Thoracic aorta (tissue), 2 donors: ENCODE data around the gene ZNF557. TPM values are rescaled to one million over a fixed set of nuclear protein-coding genes. Genes with fewer than 3 reads are reported as not detected.

Source experiments
- ATAC-seq: fragments of 150-250 bp; one replicate; pipeline ENCODE4 v1.8.0; 2017; ENCODE audit warnings: low read depth; ENCODE audit not compliant: insufficient number of reproducible peaks, low FRiP score
- DNase-seq: peaks from one replicate; pipeline ENCODE4 v3.0.0-alpha.2; 2020; ENCODE audit warnings: low spot score
- H3K27ac ChIP-seq, 2 donors: fragments of 200-600 bp; sonication (generic); 1 replicate in 1 of 2; 2 replicates in 1 of 2; pipeline ENCODE4 v1.5.1; 2016; ENCODE audit warnings: mild to moderate bottlenecking in 2 of 2, moderate library complexity in 2 of 2
- H3K27me3 ChIP-seq: fragments of 200-600 bp; sonication (generic); replicated peaks from 2 replicates; pipeline ENCODE4 v1.6.0; 2016; ENCODE audit warnings: mild to moderate bottlenecking; ENCODE audit not compliant: insufficient read depth
- H3K36me3 ChIP-seq: fragments of 200-600 bp; sonication (generic); one replicate; pipeline ENCODE4 v1.5.1; 2016
- H3K4me1 ChIP-seq, 2 donors: fragments of 200-600 bp; sonication (generic); 1 replicate in 1 of 2; 2 replicates in 1 of 2; pipeline versions ENCODE4 v1.5.1 to v1.6.0; 2016; ENCODE audit warnings: low read depth in 2 of 2, mild to moderate bottlenecking in 1 of 2; ENCODE audit not compliant: control insufficient read depth in 1 of 2
- H3K4me3 ChIP-seq: fragments of 200-600 bp; sonication (generic); 2 replicates; pipeline ENCODE4 v1.5.1; 2016; ENCODE audit warnings: mild to moderate bottlenecking
- H3K9me3 ChIP-seq: fragments of 200-600 bp; sonication (generic); 2 replicates; pipeline ENCODE4 v1.5.1; 2016
- CTCF ChIP-seq: fragments of 200-600 bp; sonication (generic); IDR thresholded peaks from one replicate; pipeline ENCODE4 v1.5.1; 2019; ENCODE audit warnings: antibody characterized with exemption
- total RNA-seq, 2 donors: library from RNA; depleted of rRNA; stranded (reverse); fragments of >200 nt; gene quantifications; one replicate each; pipeline versions ENCODE4 v1.1.0 to v1.2.3, GENCODE V29; 2016

ZNF557 gene
- total RNA-seq, 2 donors from 2014 or later: 8.3 to 12.1 TPM

- H3K4me3 ChIP-seq: no peak overlapping the region
- no peak for TF ChIP-seq CTCF
- H3K36me3 ChIP-seq: peaks cover 82% of the 10 kb centered on the region
- ATAC-seq (no peak), DNase-seq (no peak)
- no peak overlapping the region for H3K27ac ChIP-seq
- H3K9me3 ChIP-seq: peaks cover 9% of the 10 kb centered on the region
- no peaks in the 10 kb centered on the region for H3K4me1 ChIP-seq
- no peaks in the 10 kb centered on the region for H3K27me3 ChIP-seq
These were observed 56.6 kb downstream of the ZNF557 start for GRCh38 chr19:7126132-7126531.

- Histone ChIP-seq H3K36me3 (peaks cover 68% of the 10 kb centered on the region), H3K4me1 (peaks cover 9 to 12% of the 10 kb centered on the region in 2 donors), H3K27me3 (no peaks in the 10 kb centered on the region), H3K9me3 (peaks cover 9% of the 10 kb centered on the region), H3K27ac (no peak overlapping the region), H3K4me3 (no peak overlapping the region)
- ATAC-seq: no peak
- no peak for DNase-seq
- no peak for TF ChIP-seq CTCF
These were observed 60.5 kb downstream of the ZNF557 start for GRCh38 chr19:7130043-7130442.

GRCh38 chr19:7132054-7132453, 62.6 kb downstream of the ZNF557 start:
- H3K36me3 ChIP-seq: peaks cover 51% of the 10 kb centered on the region
- ATAC-seq (no peak), DNase-seq (no peak)
- no peaks in the 10 kb centered on the region for H3K9me3 ChIP-seq
- peaks cover 9 to 12% of the 10 kb centered on the region in 2 donors for H3K4me1 ChIP-seq
- no peak overlapping the region for H3K27ac ChIP-seq
- H3K27me3 ChIP-seq: no peaks in the 10 kb centered on the region
- TF ChIP-seq CTCF: no peak
- no peak overlapping the region for H3K4me3 ChIP-seq

GRCh38 chr19:7137120-7137519, 67.6 kb downstream of the ZNF557 start:
- no peak for ATAC-seq
- no peaks in the 10 kb centered on the region for H3K27me3 ChIP-seq
- TF ChIP-seq CTCF: no peak
- no peak overlapping the region for H3K4me3 ChIP-seq
- H3K9me3 ChIP-seq: no peaks in the 10 kb centered on the region
- peaks cover 9 to 12% of the 10 kb centered on the region in 2 donors for H3K4me1 ChIP-seq
- peaks cover 38% of the 10 kb centered on the region for H3K36me3 ChIP-seq
- no peak for DNase-seq
- no peak overlapping the region for H3K27ac ChIP-seq

Other genes with a start within 250 kb of the ZNF557 start
- under 1 TPM; 0.41 to 0.42 TPM for gene ADGRE1, start 182.1 kb upstream of the ZNF557 start, total RNA-seq
- gene MBD3L2B, start 48.3 kb upstream of the ZNF557 start, total RNA-seq: not detected
- not detected for gene MBD3L5, start 39.1 kb upstream of the ZNF557 start, total RNA-seq
- gene MBD3L4, start 29.5 kb upstream of the ZNF557 start, total RNA-seq: not detected
- not detected for gene MBD3L2, start 20.4 kb upstream of the ZNF557 start, total RNA-seq
- gene MBD3L3, start 11.0 kb upstream of the ZNF557 start, total RNA-seq: not detected
- 100 to 1,000 TPM; 102 to 116 TPM for gene INSR, start 224.7 kb downstream of the ZNF557 start, total RNA-seq